GM12875 (cell line): ENCODE results near the gene PERCC1.

Source experiments
- H3K4me3 ChIP-seq: one replicate; pipeline ENCODE4 v1.5.1; 2011; ENCODE audit warnings: low read depth, low read length, control low read depth
- TF ChIP-seq, protein P1 (sequence below): IDR thresholded peaks from 2 replicates; pipeline ENCODE4 v1.5.1; 2011; ENCODE audit warnings: low read depth, mild to moderate bottlenecking, control low read depth, inconsistent platforms, low read length, moderate library complexity, borderline replicate concordance; ENCODE audit not compliant: insufficient read depth

PERCC1 gene

GRCh38 chr16:1398826-1399581 lies 31.9 kb upstream of the PERCC1 start:
- TF ChIP-seq, protein P1, sequence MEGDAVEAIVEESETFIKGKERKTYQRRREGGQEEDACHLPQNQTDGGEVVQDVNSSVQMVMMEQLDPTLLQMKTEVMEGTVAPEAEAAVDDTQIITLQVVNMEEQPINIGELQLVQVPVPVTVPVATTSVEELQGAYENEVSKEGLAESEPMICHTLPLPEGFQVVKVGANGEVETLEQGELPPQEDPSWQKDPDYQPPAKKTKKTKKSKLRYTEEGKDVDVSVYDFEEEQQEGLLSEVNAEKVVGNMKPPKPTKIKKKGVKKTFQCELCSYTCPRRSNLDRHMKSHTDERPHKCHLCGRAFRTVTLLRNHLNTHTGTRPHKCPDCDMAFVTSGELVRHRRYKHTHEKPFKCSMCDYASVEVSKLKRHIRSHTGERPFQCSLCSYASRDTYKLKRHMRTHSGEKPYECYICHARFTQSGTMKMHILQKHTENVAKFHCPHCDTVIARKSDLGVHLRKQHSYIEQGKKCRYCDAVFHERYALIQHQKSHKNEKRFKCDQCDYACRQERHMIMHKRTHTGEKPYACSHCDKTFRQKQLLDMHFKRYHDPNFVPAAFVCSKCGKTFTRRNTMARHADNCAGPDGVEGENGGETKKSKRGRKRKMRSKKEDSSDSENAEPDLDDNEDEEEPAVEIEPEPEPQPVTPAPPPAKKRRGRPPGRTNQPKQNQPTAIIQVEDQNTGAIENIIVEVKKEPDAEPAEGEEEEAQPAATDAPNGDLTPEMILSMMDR: no peak
- no peak overlapping the region for H3K4me3 ChIP-seq

DNA sequence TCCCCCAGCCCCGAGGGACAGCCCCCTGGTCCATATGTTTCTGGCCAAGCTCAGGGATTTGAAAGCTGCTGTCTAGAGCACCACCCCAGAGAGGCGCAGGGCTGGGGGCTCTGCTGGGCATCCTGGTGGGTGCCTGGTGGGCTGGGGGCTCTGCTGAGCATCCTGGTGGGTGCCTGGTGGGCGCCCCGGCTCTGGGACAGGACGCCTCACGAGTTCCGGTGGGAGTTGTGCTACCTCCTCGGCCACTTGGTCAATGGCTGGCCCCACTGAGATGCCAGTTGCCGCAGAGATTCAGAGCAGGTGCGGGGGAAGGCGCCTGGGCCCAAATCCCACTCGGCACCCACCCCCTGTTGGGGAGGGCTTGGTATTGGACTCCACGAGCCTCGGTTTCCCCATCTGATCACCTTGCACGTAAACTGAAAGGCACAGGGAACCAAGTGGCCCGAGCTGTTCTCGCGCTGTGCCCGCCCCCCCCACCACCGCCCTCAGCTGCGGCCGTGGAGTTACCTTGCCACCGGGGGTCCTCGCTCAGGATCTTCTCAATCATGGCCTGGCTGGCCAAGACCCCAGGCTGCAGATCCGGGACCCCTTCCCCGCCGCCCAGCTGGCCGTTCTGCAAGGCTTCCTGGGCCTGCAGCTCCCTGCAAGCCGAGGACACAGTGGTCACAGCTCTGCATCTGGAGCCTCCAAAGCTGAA lies 29.7 kb upstream of the PERCC1 start:
- H3K4me3 ChIP-seq: no peak overlapping the region
- TF ChIP-seq, protein P1: no peak

GRCh38 chr16:1401758-1402154 lies 29.1 kb upstream of the PERCC1 start:
- no peak overlapping the region for H3K4me3 ChIP-seq
- TF ChIP-seq, protein P1: no peak

DNA sequence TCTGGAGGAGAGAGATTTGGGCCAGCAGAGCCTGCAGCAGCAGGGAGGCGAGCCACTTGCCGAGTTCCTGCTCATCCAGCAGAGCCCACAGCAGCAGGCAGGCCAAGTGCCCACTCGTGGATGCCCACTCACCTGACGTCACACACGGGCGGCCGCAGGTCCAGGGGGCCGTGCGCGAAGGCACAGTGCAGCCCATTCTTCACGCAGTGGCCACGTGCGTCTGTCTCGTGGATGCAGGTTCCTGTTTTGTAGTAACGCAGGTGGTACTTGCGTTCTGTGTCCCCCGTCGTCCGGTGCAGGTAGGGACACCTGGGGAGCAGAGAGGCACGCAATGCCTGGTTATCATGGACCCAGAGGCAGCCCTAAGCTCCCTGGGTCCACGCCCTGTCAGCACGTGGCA lies 27.8 kb upstream of the PERCC1 start:
- no peak overlapping the region for H3K4me3 ChIP-seq
- TF ChIP-seq, protein P1: no peak

DNA sequence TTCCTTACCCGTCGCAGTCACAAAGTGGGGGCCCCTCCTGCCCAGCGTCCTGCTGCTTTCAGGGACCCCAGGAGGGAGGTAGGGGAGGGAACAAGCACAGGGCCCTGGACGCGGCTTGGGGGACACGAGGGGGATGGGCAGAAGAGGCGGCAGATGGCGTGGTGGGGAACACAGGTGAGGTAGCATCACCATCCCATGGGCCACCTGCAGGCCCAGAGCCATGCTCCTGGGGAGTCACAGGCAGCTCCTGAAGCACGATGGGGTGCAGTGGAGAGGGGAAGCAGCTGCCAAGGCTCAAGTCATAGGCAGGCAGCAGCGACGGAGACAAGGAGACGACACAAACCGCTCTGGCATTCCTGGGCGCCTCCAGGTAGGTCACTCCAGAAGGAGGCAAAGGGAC lies 27.1 kb upstream of the PERCC1 start:
- TF ChIP-seq, protein P1: no peak
- H3K4me3 ChIP-seq: no peak overlapping the region

- TF ChIP-seq, protein P1: no peak
Observed at GRCh38 chr16:1407753-1408152, 23.1 kb upstream of the PERCC1 start.

More at GRCh38 chr16:1407753-1408152, 23.1 kb upstream of the PERCC1 start:
- peak overlapping the region; percentile 61 for H3K4me3 ChIP-seq
